GM10266 (cell line): Measurements from ENCODE around the gene STARD3NL.

Experiments
- DNase-seq: peaks from one replicate; pipeline ENCODE4 v3.0.0; 2012; ENCODE audit errors: extremely low spot score
- TF ChIP-seq, protein P1 (sequence below): IDR thresholded peaks from 2 replicates; pipeline ENCODE4 v1.5.1; 2012; ENCODE audit warnings: mild to moderate bottlenecking, low read depth; ENCODE audit not compliant: control insufficient read depth, insufficient read depth; ENCODE audit errors: missing control alignments

Gene STARD3NL

DNA sequence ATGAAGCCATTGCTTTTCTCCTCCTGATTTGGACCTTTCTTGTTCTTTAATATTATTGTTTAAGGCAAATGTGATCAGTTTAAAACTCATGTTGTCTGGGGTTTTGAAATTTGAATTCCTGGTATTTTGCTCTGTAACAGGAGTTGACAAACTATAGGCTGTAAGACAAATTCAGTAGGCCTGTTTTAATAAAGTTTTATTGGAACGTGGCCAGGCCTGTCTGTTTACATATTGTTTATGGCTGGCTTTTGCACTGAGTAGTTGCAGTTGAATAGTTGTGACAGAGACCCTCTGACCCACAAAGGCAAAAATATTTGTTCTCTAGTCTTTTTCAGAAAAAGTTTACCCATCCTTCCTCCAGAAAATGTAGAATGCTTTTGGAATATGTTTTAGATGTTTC is 29.8 kb downstream of the STARD3NL start:
- TF ChIP-seq, protein P1, sequence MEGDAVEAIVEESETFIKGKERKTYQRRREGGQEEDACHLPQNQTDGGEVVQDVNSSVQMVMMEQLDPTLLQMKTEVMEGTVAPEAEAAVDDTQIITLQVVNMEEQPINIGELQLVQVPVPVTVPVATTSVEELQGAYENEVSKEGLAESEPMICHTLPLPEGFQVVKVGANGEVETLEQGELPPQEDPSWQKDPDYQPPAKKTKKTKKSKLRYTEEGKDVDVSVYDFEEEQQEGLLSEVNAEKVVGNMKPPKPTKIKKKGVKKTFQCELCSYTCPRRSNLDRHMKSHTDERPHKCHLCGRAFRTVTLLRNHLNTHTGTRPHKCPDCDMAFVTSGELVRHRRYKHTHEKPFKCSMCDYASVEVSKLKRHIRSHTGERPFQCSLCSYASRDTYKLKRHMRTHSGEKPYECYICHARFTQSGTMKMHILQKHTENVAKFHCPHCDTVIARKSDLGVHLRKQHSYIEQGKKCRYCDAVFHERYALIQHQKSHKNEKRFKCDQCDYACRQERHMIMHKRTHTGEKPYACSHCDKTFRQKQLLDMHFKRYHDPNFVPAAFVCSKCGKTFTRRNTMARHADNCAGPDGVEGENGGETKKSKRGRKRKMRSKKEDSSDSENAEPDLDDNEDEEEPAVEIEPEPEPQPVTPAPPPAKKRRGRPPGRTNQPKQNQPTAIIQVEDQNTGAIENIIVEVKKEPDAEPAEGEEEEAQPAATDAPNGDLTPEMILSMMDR = no peak
- DNase-seq = no peak

DNA sequence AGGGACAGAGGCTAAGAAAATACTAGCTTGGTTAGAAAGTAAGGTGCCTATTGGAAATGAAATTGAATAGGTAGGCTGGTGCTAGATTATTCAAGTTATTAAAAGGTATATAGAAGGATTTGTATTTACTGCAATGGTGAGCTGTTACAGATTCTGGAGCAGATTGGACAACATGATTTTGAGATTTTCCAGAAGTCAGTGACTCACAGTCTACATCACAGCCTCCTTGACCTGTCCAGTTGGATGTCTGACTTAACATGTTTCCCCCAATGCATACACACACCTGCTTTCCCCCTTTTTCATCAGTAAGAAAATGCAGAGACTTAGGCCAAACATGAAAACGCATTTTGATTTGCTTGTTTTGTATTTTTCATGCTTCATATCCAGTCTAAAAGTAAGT is 33.4 kb downstream of the STARD3NL start:
- no peak for DNase-seq
- TF ChIP-seq, protein P1 = no peak

- DNase-seq = no peak
- TF ChIP-seq, protein P1 = no peak
Observed at GRCh38 chr7:38211940-38212339, 33.9 kb downstream of the STARD3NL start.

DNA sequence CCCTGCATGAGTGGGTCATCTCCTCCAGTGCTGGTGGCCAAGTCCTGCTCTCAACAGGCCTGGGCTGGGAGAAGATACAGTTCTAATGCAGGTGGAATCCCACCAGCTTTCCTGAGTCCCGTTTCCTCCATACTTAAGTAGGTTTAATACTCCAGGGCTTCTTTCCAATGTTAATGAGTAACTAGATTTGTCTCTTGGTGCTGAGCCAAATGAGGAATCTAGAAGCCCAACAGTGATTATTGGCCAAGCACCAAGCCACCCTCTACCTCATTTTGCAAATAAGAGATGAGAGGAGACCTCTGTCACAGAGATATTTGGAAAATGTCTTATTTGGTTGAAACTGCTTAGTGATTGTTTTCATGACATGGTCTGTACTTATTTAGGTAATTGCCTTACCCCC is 37.1 kb downstream of the STARD3NL start:
- TF ChIP-seq, protein P1 = no peak
- DNase-seq = no peak

GRCh38 chr7:38215735-38216670 is 38.0 kb downstream of the STARD3NL start:
- TF ChIP-seq, protein P1 = peak; percentile 93
- peak; percentile 75 for DNase-seq

DNA sequence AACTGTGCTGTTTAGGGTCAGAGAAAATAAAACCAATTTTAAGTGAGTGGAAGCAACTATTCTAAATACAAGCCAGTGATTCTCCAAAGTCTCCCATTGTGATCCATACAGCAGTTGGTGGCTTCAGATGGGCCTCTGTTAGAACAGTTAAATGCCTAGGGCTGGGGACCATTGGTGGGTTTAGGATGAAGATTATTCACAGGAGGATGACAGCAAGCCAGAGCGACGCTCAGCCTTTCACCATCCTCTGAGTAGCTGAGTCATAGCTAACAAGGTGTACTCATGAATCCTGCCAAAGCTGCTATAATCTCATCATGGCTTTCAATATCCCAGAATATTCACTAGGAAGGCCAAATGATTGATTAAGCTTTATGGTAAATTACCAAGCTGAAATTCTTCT is 39.6 kb downstream of the STARD3NL start:
- TF ChIP-seq, protein P1 = no peak
- no peak for DNase-seq

GRCh38 chr7:38220452-38220851 is 42.4 kb downstream of the STARD3NL start:
- DNase-seq = no peak
- TF ChIP-seq, protein P1 = no peak
